Hematopoietic multipotent progenitor cell treated with erythropoietin and hydrocortisone succinate and interleukin-3 and kit ligand, for 6 days (in vitro differentiated cells): ENCODE measurements around the gene ATXN1L.
"Not testable (repeated sequence)": the region's sequence is repeated elsewhere in the genome, so short reads cannot be mapped to it uniquely, and the experiment has no call there.

Experiments used
- DNase-seq: peaks from one replicate; pipeline ENCODE4 v3.0.0-alpha.2; 2015

The ATXN1L gene

GRCh38 chr16:71853413-71853812 lies 7.6 kb downstream of the ATXN1L start:
- no peak for DNase-seq

GRCh38 chr16:71854369-71854948 lies 8.7 kb downstream of the ATXN1L start:
- DNase-seq: no peak

- no peak for DNase-seq
Observed at GRCh38 chr16:71855937-71856662, 10.3 kb downstream of the ATXN1L start.

GRCh38 chr16:71859762-71860521 lies 14.2 kb downstream of the ATXN1L start:
- DNase-seq: no peak

GRCh38 chr16:71863995-71864394 lies 18.2 kb downstream of the ATXN1L start:
- DNase-seq: no peak

GRCh38 chr16:71865173-71865863 lies 19.5 kb downstream of the ATXN1L start:
- DNase-seq: no peak

GRCh38 chr16:71867175-71867574 lies 21.4 kb downstream of the ATXN1L start:
- not testable (repeated sequence) for DNase-seq

- DNase-seq: no peak
Observed at GRCh38 chr16:71867939-71868338, 22.2 kb downstream of the ATXN1L start.

GRCh38 chr16:71869089-71869488 lies 23.3 kb downstream of the ATXN1L start:
- no peak for DNase-seq

- no peak for DNase-seq
Observed at GRCh38 chr16:71870818-71871217, 25.0 kb downstream of the ATXN1L start.

GRCh38 chr16:71873199-71873598 lies 27.4 kb downstream of the ATXN1L start:
- DNase-seq: no peak

- DNase-seq: no peak
Observed at GRCh38 chr16:71878911-71879310, 33.1 kb downstream of the ATXN1L start.

- DNase-seq: peak; percentile 50
Observed at GRCh38 chr16:71880176-71880575, 34.4 kb downstream of the ATXN1L start.

- peak; percentile 92 for DNase-seq
Observed at GRCh38 chr16:71882505-71883167, 36.9 kb downstream of the ATXN1L start.

- DNase-seq: peak; percentile 19
Observed at GRCh38 chr16:71883168-71883848, 37.5 kb downstream of the ATXN1L start.

- peak; percentile 71 for DNase-seq
Observed at GRCh38 chr16:71883849-71884638, 38.3 kb downstream of the ATXN1L start, which contains the start of gene ZNF821. Gene ZNF821 (minus strand): TSS chr16:71884182. CDS start chr16:71879946, 4,236 bp downstream.

GRCh38 chr16:71885261-71885650 lies 39.5 kb downstream of the ATXN1L start:
- DNase-seq: peak; percentile 29

GRCh38 chr16:71889147-71889546 lies 43.4 kb downstream of the ATXN1L start:
- DNase-seq: no peak

- no peak for DNase-seq
Observed at GRCh38 chr16:71893888-71894228, 48.1 kb downstream of the ATXN1L start.

- DNase-seq: peak; percentile 61
Observed at GRCh38 chr16:71894229-71894920, 48.6 kb downstream of the ATXN1L start.
